A549 (cell line): Measurements from ENCODE around the gene MYEOV. TPM values are rescaled to one million over a fixed set of nuclear protein-coding genes. Genes with fewer than 3 reads are reported as not detected.

ENCODE experiments used
- ATAC-seq, 2 experiments: fragments of 200-7000 bp in 1 of 2; fragments of >200 bp in 1 of 2; cut with Nextera tagmentation in 1 of 2; cut with Tn5 transposase in 1 of 2; 3 replicates each; pipeline versions ENCODE4 v1.8.0 to v1.9.1; 2018 to 2020; ENCODE audit warnings: mild to moderate bottlenecking in 1 of 2, moderate library complexity in 1 of 2
- CTCF ChIA-PET: fragments of 300-600 bp; sonication (Branson Sonifier 250); formaldehyde crosslinking; extraction: SDS; loops from one replicate; lab custom pipeline; 2021; ENCODE audit warnings: antibody characterized with exemption, inconsistent platforms; lab: Yijun Ruan, JAX
- POLR2A ChIA-PET: fragments of 350-600 bp; formaldehyde crosslinking; extraction: SDS; loops from one replicate; lab custom pipeline; 2021; ENCODE audit warnings: antibody characterized with exemption, inconsistent platforms; lab: Yijun Ruan, JAX
- DNase-seq, 2 experiments: peaks; one replicate each; pipeline versions ENCODE4 v3.0.0 to v3.0.0-alpha.2; 2011 to 2016; ENCODE audit warnings: low read depth in 1 of 2, low spot score in 1 of 2
- FAIRE-seq: peaks from 2 replicates; lab custom pipeline; 2011; peaks lifted over from hg19 to GRCh38; lab: Jason Lieb, UNC
- H3K27ac ChIP-seq, 2 experiments: fragments of >200 bp; sonication (Bioruptor Twin); formaldehyde crosslinking; 3 replicates each; pipeline ENCODE4 v1.5.1; 2016 to 2017
- H3K4me1 ChIP-seq: fragments of >200 bp; sonication (Bioruptor Twin); formaldehyde crosslinking; 3 replicates; pipeline ENCODE4 v1.6.1; 2016
- H3K4me2 ChIP-seq: fragments of >200 bp; sonication (Bioruptor Twin); formaldehyde crosslinking; 3 replicates; pipeline ENCODE4 v1.6.1; 2016
- H3K4me3 ChIP-seq: fragments of >200 bp; sonication (Bioruptor Twin); formaldehyde crosslinking; 3 replicates; pipeline ENCODE4 v1.5.1; 2016
- H3K9me3 ChIP-seq: fragments of >200 bp; sonication (Bioruptor Twin); formaldehyde crosslinking; 3 replicates; pipeline ENCODE4 v1.6.1; 2016
- BCL3 ChIP-seq: fragments of >200 bp; sonication (Bioruptor Twin); formaldehyde crosslinking; IDR thresholded peaks from 3 replicates; pipeline ENCODE4 v1.6.1; 2016
- BHLHE40 ChIP-seq: IDR thresholded peaks from 2 replicates; pipeline ENCODE4 v1.6.1; 2012; ENCODE audit warnings: low read depth, low read length, inconsistent platforms
- EHMT2 ChIP-seq: fragments of 200-600 bp; sonication (generic); IDR thresholded peaks from 2 replicates; pipeline ENCODE4 v1.6.1; 2016; ENCODE audit warnings: antibody characterized with exemption, low read depth, mild to moderate bottlenecking, moderate library complexity
- ESRRA ChIP-seq: fragments of 150-350 bp; IDR thresholded peaks from 2 replicates; pipeline ENCODE4 v1.6.1; 2014; ENCODE audit warnings: mild to moderate bottlenecking, low read length, borderline replicate concordance
- FOSB ChIP-seq: fragments of 250-450 bp; sonication (Bioruptor Pico); IDR thresholded peaks from 2 replicates; pipeline ENCODE4 v1.5.0; 2020; ENCODE audit warnings: mild to moderate bottlenecking, moderate library complexity
- FOSL2 ChIP-seq, 2 experiments: fragments of 450-650 bp in 1 of 2; fragments of >200 bp in 1 of 2; sonication (Bioruptor Twin) in 1 of 2; formaldehyde crosslinking; IDR thresholded peaks; 2 replicates each; pipeline versions ENCODE4 v1.5.0 to v1.6.1; 2016 to 2020; ENCODE audit warnings: mild to moderate bottlenecking in 1 of 2, moderate library complexity in 1 of 2
- FOXS1 ChIP-seq: fragments of 250-450 bp; sonication (Bioruptor Pico); IDR thresholded peaks from 2 replicates; pipeline ENCODE4 v1.5.0; 2020; ENCODE audit warnings: mild to moderate bottlenecking, moderate library complexity
- HEYL ChIP-seq: fragments of 250-450 bp; sonication (Bioruptor Pico); IDR thresholded peaks from 2 replicates; pipeline ENCODE4 v1.8.0; 2021; ENCODE audit warnings: mild to moderate bottlenecking, moderate library complexity
- HMGXB4 ChIP-seq: fragments of 250-450 bp; sonication (Bioruptor Pico); IDR thresholded peaks from 2 replicates; pipeline ENCODE4 v1.5.0; 2021; ENCODE audit warnings: mild to moderate bottlenecking, moderate library complexity, borderline replicate concordance
- HOXA7 ChIP-seq: fragments of 250-450 bp; sonication (Bioruptor Pico); IDR thresholded peaks from 2 replicates; pipeline ENCODE4 v1.5.0; 2020; ENCODE audit warnings: mild to moderate bottlenecking, moderate library complexity
- JUN ChIP-seq, 2 experiments: fragments of >200 bp; sonication (Bioruptor Twin); formaldehyde crosslinking; IDR thresholded peaks; 2 replicates in 1 of 2; 3 replicates in 1 of 2; pipeline ENCODE4 v1.6.1; 2016 to 2017
- KDM1A ChIP-seq: fragments of 200-600 bp; sonication (generic); IDR thresholded peaks from 2 replicates; pipeline ENCODE4 v1.6.1; 2016; ENCODE audit warnings: low read depth, mild to moderate bottlenecking
- MAFK ChIP-seq: fragments of 450-650 bp; IDR thresholded peaks from 2 replicates; pipeline ENCODE4 v1.6.1; 2014; ENCODE audit not compliant: partially characterized antibody
- MYC ChIP-seq: IDR thresholded peaks from 2 replicates; pipeline ENCODE4 v1.6.1; 2012; ENCODE audit warnings: mild to moderate bottlenecking, inconsistent platforms, low read length, improper control_type of control experiment, borderline replicate concordance
- RARB ChIP-seq: fragments of 250-450 bp; sonication (Bioruptor Pico); IDR thresholded peaks from 2 replicates; pipeline ENCODE4 v1.8.0; 2021; ENCODE audit warnings: mild to moderate bottlenecking, moderate library complexity
- REST ChIP-seq: fragments of 200-600 bp; sonication (generic); IDR thresholded peaks from 2 replicates; pipeline ENCODE4 v1.6.1; 2016; ENCODE audit warnings: antibody characterized with exemption, mild to moderate bottlenecking, moderate library complexity
- RNF2 ChIP-seq: fragments of 200-600 bp; sonication (generic); IDR thresholded peaks from 2 replicates; pipeline ENCODE4 v1.6.1; 2016; ENCODE audit warnings: low read depth, mild to moderate bottlenecking, antibody characterized with exemption, moderate library complexity, borderline replicate concordance
- TP53 ChIP-seq: fragments of 250-450 bp; sonication (Bioruptor Pico); IDR thresholded peaks from 2 replicates; pipeline ENCODE4 v1.5.0; 2021; ENCODE audit warnings: mild to moderate bottlenecking, moderate library complexity
- USF2 ChIP-seq: fragments of 450-650 bp; IDR thresholded peaks from 2 replicates; pipeline ENCODE4 v1.6.1; 2014; ENCODE audit warnings: antibody characterized with exemption
- ZFP36 ChIP-seq: fragments of 450-650 bp; IDR thresholded peaks from 2 replicates; pipeline ENCODE4 v1.6.1; 2014; ENCODE audit warnings: borderline replicate concordance; ENCODE audit not compliant: partially characterized antibody
- ZNF302 ChIP-seq: fragments of 250-450 bp; sonication (Bioruptor Pico); IDR thresholded peaks from 2 replicates; pipeline ENCODE4 v1.9.0; 2021; ENCODE audit warnings: inconsistent platforms, mild to moderate bottlenecking, moderate library complexity
- WGBS: methylation state at CpG from one replicate; pipeline ENCODE4 v1.1.6; 2017; ENCODE audit errors: missing lambda C conversion rate; 5-methylcytosine and 5-hydroxymethylcytosine counted together
- polyA plus RNA-seq, 4 experiments: library from polyadenylated mRNA; depleted of rRNA in 3 of 4; stranded (reverse); fragments of >200 nt; fragmentation: RNase III in 1 of 4; extraction: RNeasy Plus Mini Kit Qiagen cat#74134 plus additional on column Dnase treatment in 1 of 4; gene quantifications; 2 replicates in 3 of 4; 3 replicates in 1 of 4; pipeline ENCODE4 v1.2.3, GENCODE V29; 2011 to 2017

The MYEOV gene
- polyA plus RNA-seq, 2 of the 4 experiments (the other 2 are of a cell fraction), result 92.3 to 102 TPM

- TF ChIP-seq ZNF302 (CRISPR knock-in tag) (no peak), RNF2 (no peak), KDM1A (no peak)
- 96% methylated on average over 12 of the region's 12 CpGs for WGBS
- ATAC-seq, result no peak
- Histone ChIP-seq H3K4me1 (peaks cover 33% of the 10 kb centered on the region), H3K27ac (peak overlapping the region in 1 of 2 experiments; percentile 12; a peak in 1 of 6 replicates), H3K4me3 (no peak overlapping the region), H3K4me2 (no peak overlapping the region), H3K9me3 (no peaks in the 10 kb centered on the region)
- POLR2A ChIA-PET, result no interaction called here
- CTCF ChIA-PET, result interaction anchor here (1.3 kb wide), 1 partner anchor 208 kb away, joined by 3 read pairs; no protein-coding TSS in a partner anchor
- DNase-seq, result no peak
- FAIRE-seq, result no peak
Measured at GRCh38 chr11:69339041-69339733, 45.2 kb downstream of the MYEOV start.

- ChIA-PET CTCF (interaction anchor here (1.2 kb wide), 1 partner anchor 13 kb away, joined by 4 read pairs; no protein-coding TSS in a partner anchor), POLR2A (no interaction called here)
- H3K4me3 ChIP-seq, result no peak overlapping the region
- no peak overlapping the region for H3K4me2 ChIP-seq
- peaks cover 28% of the 10 kb centered on the region for H3K4me1 ChIP-seq
- H3K27ac ChIP-seq, result no peak overlapping the region
- ATAC-seq, result no peak
- no peak for FAIRE-seq
- no peak for TF ChIP-seq FOSB (CRISPR knock-in tag)
- TF ChIP-seq JUN (IDR thresholded peaks at IDR 0.05), result no peak
- TF ChIP-seq ESRRA, result no peak
- no peak for TF ChIP-seq FOSL2 (IDR thresholded peaks at IDR 0.05)
- TF ChIP-seq FOSL2 (CRISPR knock-in tag; IDR thresholded peaks at IDR 0.05), result no peak
- no peak for TF ChIP-seq KDM1A
- TF ChIP-seq HEYL (CRISPR knock-in tag), result no peak
- TF ChIP-seq MAFK, result no peak
- TF ChIP-seq HMGXB4 (CRISPR knock-in tag), result no peak
- TF ChIP-seq ZNF302 (CRISPR knock-in tag), result no peak
- no peak for TF ChIP-seq REST
- TF ChIP-seq BHLHE40, result no peak
- no peak for TF ChIP-seq ZFP36
- no peak for TF ChIP-seq FOXS1 (CRISPR knock-in tag)
- no peak for TF ChIP-seq BCL3
- no peak for TF ChIP-seq TP53 (CRISPR knock-in tag)
- TF ChIP-seq MYC, result no peak
- no peak for TF ChIP-seq RARB (CRISPR knock-in tag)
- no peak for TF ChIP-seq USF2
- no peak for TF ChIP-seq HOXA7 (CRISPR knock-in tag)
- TF ChIP-seq EHMT2, result no peak
- WGBS, result 92% methylated on average over 5 of the region's 5 CpGs
- no peaks in the 10 kb centered on the region for H3K9me3 ChIP-seq
- DNase-seq, result no peak
Measured at GRCh38 chr11:69339983-69340565, 46.1 kb downstream of the MYEOV start.
